GM13977 (cell line): ENCODE measurements around the gene SMIM10L2A.

Experiments
- DNase-seq: peaks from one replicate; pipeline ENCODE4 v3.0.0; 2012; ENCODE audit warnings: low spot score
- in situ Hi-C: fragments of 300-500 bp; cut with MboI; formaldehyde crosslinking; loops from one replicate; pipeline ENCODE4 v1.12.0; 2022; ENCODE audit warnings: low sequenced_read_pairs, low pct_unique_long_range_greater_than_20kb, mixed read lengths, inconsistent platforms; ENCODE audit not compliant: unreplicated experiment
- TF ChIP-seq, protein P1 (sequence below): IDR thresholded peaks from 2 replicates; pipeline ENCODE4 v1.5.1; 2012; ENCODE audit warnings: mild to moderate bottlenecking, control low read depth; ENCODE audit not compliant: insufficient read depth; ENCODE audit errors: extremely low read depth, missing control alignments

Gene SMIM10L2A

DNA sequence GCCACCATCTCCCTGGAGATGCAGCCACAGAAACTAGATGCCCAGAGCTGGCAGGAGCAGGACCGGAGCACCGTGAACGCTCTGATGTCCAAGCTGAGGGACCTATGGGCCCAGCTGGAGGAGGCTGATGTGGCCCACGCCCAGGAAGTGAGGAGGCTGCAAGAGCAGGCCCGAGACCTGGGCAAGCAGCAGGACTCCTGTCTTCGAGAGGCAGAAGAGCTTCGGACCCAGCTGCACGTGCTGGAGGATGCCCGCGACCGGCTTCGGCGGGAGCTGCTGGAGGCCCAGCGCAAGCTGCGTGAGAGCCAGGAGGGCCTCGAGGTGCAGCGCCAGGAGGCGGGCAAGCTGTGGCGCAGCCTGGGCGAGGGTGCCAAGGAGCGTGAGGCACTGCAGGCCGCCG is 14.2 kb downstream of the SMIM10L2A start:
- TF ChIP-seq, protein P1, sequence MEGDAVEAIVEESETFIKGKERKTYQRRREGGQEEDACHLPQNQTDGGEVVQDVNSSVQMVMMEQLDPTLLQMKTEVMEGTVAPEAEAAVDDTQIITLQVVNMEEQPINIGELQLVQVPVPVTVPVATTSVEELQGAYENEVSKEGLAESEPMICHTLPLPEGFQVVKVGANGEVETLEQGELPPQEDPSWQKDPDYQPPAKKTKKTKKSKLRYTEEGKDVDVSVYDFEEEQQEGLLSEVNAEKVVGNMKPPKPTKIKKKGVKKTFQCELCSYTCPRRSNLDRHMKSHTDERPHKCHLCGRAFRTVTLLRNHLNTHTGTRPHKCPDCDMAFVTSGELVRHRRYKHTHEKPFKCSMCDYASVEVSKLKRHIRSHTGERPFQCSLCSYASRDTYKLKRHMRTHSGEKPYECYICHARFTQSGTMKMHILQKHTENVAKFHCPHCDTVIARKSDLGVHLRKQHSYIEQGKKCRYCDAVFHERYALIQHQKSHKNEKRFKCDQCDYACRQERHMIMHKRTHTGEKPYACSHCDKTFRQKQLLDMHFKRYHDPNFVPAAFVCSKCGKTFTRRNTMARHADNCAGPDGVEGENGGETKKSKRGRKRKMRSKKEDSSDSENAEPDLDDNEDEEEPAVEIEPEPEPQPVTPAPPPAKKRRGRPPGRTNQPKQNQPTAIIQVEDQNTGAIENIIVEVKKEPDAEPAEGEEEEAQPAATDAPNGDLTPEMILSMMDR: no peak
- no peak for DNase-seq
- in situ Hi-C loops: no loop called here

GRCh38 chrX:135436456-135436855 is 14.7 kb downstream of the SMIM10L2A start:
- no peak for DNase-seq
- TF ChIP-seq, protein P1: no peak
- in situ Hi-C loops: no loop called here

DNA sequence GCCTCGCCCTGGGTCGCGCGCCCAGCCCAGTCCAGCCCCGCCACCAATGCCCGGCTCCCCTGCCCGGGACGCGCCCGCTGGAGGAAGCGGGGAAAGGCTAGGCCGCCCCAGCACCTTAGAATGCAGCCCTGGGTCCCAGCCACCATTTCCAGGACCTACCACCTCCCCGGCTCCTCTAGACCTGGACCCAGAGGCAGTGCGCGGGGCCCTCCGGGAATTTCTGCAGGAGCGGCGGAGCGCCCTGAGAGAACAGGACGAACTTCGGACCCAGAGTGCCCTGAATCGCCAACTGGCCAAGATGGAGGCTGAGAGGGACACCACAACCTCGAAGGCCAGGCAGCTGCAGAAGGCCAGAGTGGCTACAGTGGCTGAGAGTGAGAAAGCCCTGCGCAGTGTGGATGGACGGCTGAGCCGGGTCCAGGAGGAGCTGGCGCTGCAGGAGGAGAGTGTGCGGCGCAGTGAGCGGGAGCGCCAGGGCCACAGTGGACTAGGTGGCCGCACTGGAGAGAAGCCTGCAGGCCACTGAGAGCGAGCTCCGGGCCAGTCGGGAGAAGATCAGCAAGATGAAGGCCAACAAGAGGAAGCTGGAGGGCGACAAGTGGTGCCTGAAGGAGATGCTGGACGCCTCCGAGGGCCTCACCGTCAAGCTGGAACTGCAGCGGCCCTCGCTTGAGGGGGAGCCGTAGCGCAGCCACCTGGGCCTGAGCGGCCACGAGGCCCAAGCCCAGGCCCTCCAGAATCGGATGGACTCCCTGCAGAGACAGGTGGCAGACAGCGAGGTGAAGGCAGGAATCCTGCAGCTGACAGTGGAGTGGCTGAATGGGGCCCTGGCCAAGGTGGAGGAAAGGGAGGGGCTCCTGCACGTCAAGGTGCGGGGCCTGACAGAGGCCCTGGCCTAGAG is 15.5 kb downstream of the SMIM10L2A start:
- TF ChIP-seq, protein P1: no peak
- in situ Hi-C loops: no loop called here
- no peak for DNase-seq

- no peak for DNase-seq
- in situ Hi-C loops: no loop called here
- TF ChIP-seq, protein P1: no peak
These were observed 16.4 kb downstream of the SMIM10L2A start for GRCh38 chrX:135437867-135438733.

DNA sequence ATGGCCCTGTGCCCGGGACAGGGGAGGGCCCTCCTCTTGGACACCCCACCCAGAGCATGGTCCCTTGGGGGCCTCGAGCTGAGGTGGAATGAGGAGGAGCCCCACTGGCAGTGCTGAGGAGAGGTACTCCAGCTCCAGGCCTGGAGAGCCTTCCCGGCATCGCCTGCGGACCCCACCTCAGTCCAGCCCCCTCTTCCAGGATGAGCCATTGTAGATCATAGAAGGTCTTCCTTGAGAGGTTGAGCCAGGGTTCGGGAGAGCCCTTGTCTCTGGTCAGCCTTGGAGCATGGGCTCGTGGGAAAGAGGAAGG is 16.9 kb downstream of the SMIM10L2A start:
- TF ChIP-seq, protein P1: no peak

GRCh38 chrX:135449637-135450550 is 28.1 kb downstream of the SMIM10L2A start:
- TF ChIP-seq, protein P1: no peak
- no peak for DNase-seq
- in situ Hi-C loops: no loop called here

More for the DNA sequence above, 16.9 kb downstream of the SMIM10L2A start:
- in situ Hi-C loops: no loop called here
- no peak for DNase-seq
